GM19324 (cell line): Measurements from ENCODE around the gene CD200.

Experiments used
- ATAC-seq: cut with Tn5 transposase; IDR thresholded peaks from one replicate; pipeline ENCODE4 v1.9.1; 2021; ENCODE audit warnings: mild to moderate bottlenecking, moderate library complexity; ENCODE audit not compliant: unreplicated experiment, low FRiP score

CD200 gene

GRCh38 chr3:112407214-112407887 lies 74.4 kb downstream of the CD200 start:
- no peak for ATAC-seq

GRCh38 chr3:112407888-112408702 lies 75.1 kb downstream of the CD200 start:
- ATAC-seq, result no peak

- no peak for ATAC-seq
These were observed 76.1 kb downstream of the CD200 start for GRCh38 chr3:112409041-112409440.

GRCh38 chr3:112411425-112411824 lies 78.5 kb downstream of the CD200 start:
- ATAC-seq, result no peak
